K562 (cell line): ENCODE measurements around the gene UBE2E1. TPM values are rescaled to one million over a fixed set of nuclear protein-coding genes. Genes with fewer than 3 reads are reported as not detected.

Experiments used
- ATF7 ChIP-seq: fragments of 450-650 bp; IDR thresholded peaks from 2 replicates; pipeline ENCODE4 v1.7.1; 2014; ENCODE audit warnings: mild to moderate bottlenecking, moderate library complexity
- BRD9 ChIP-seq: fragments of 450-650 bp; IDR thresholded peaks from 2 replicates; pipeline ENCODE4 v1.6.1; 2018; ENCODE audit warnings: low read depth; ENCODE audit not compliant: partially characterized antibody
- CREM ChIP-seq: IDR thresholded peaks from 2 replicates; pipeline ENCODE4 v1.6.1; 2014; ENCODE audit warnings: antibody characterized with exemption, low read depth
- DNMT1 ChIP-seq: fragments of 450-650 bp; IDR thresholded peaks from 2 replicates; pipeline ENCODE4 v1.6.1; 2016; ENCODE audit warnings: antibody characterized with exemption, mild to moderate bottlenecking
- ELF2 ChIP-seq: fragments of 250-450 bp; sonication (Bioruptor Pico); IDR thresholded peaks from 2 replicates; pipeline ENCODE4 v1.5.0; 2021; ENCODE audit warnings: mild to moderate bottlenecking
- FOXK2 ChIP-seq, 2 experiments: fragments of 450-650 bp; IDR thresholded peaks in 1 of 2; conservative IDR thresholded peaks in 1 of 2; 2 replicates each; pipeline ENCODE4 v1.6.1; 2016; ENCODE audit warnings: low read depth in 2 of 2, mild to moderate bottlenecking in 1 of 2
- IRF2 ChIP-seq: sonication (generic); formaldehyde crosslinking; IDR thresholded peaks from 2 replicates; pipeline ENCODE4 v1.8.1; 2022; ENCODE audit warnings: mild to moderate bottlenecking, missing genetic modification reagents
- MAFG ChIP-seq: fragments of 450-650 bp; conservative IDR thresholded peaks from 2 replicates; pipeline ENCODE4 v1.6.1; 2016; ENCODE audit warnings: missing genetic modification characterization, missing compliant biosample characterization
- NCOA1 ChIP-seq: fragments of 450-650 bp; IDR thresholded peaks from 2 replicates; pipeline ENCODE4 v1.6.1; 2016; ENCODE audit warnings: low read depth
- NR3C1 ChIP-seq: sonication (generic); formaldehyde crosslinking; IDR thresholded peaks from 2 replicates; pipeline ENCODE4 v1.8.1; 2022; ENCODE audit warnings: missing genetic modification reagents
- RBM25 ChIP-seq: fragments of 200-400 bp; formaldehyde crosslinking; IDR thresholded peaks from 2 replicates; pipeline ENCODE4 v1.6.1; 2018; ENCODE audit warnings: low read length, low read depth, moderate library complexity; ENCODE audit not compliant: severe bottlenecking
- RFX1 ChIP-seq: fragments of 450-650 bp; IDR thresholded peaks from 2 replicates; pipeline ENCODE4 v1.6.1; 2016; ENCODE audit warnings: mild to moderate bottlenecking, moderate library complexity
- SMARCA4 ChIP-seq: fragments of 450-650 bp; IDR thresholded peaks from 2 replicates; pipeline ENCODE4 v1.6.1; 2016
- TCF3 ChIP-seq: sonication (generic); formaldehyde crosslinking; IDR thresholded peaks from 2 replicates; pipeline ENCODE4 v1.4.0; 2020; ENCODE audit warnings: mild to moderate bottlenecking, missing genetic modification reagents
- U2AF1 ChIP-seq: fragments of 200-400 bp; formaldehyde crosslinking; optimal IDR thresholded peaks from 2 replicates; pipeline ENCODE3; 2017; ENCODE audit warnings: mild to moderate bottlenecking, low read depth, low read length, moderate library complexity
- ZKSCAN8 ChIP-seq: fragments of 200-800 bp; sonication (Bioruptor generic); IDR thresholded peaks from 2 replicates; pipeline ENCODE4 v1.6.1; 2016; ENCODE audit warnings: missing genetic modification characterization, missing compliant biosample characterization
- ZNF780A ChIP-seq: fragments of 250-450 bp; sonication (Bioruptor Pico); IDR thresholded peaks from 2 replicates; pipeline ENCODE4 v1.5.0; 2021; ENCODE audit warnings: mild to moderate bottlenecking
- polyA plus RNA-seq, 8 experiments: library from polyadenylated mRNA; depleted of rRNA in 4 of 8; stranded (reverse) in 5 of 8; unstranded in 3 of 8; fragments of >200 nt; fragmentation: Nextera tagmentation in 2 of 8; fragmentation: Illumina TruSeq in 1 of 8; extraction: Ambion mirVana in 2 of 8; extraction: Trizol in 1 of 8; gene quantifications; 2 replicates each; pipeline versions ENCODE4 v1.2.1 to v1.2.3, GENCODE V29; 2011 to 2014; ENCODE audit warnings: inconsistent platforms in 1 of 8, missing spikeins in 1 of 8
- total RNA-seq, 7 experiments: library from RNA; depleted of rRNA in 6 of 7; stranded (reverse); fragments of >200 nt in 6 of 7; fragmentation: Illumina TruSeq in 2 of 7; extraction: Trizol in 2 of 7; gene quantifications; 2 replicates each; pipeline versions ENCODE4 v1.2.1 to v1.2.3, GENCODE V29; 2011 to 2021; ENCODE audit warnings: low replicate concordance in 1 of 7
- TF ChIP-seq, protein P1 (sequence below): fragments of 250-450 bp; sonication (Bioruptor Pico); IDR thresholded peaks from 2 replicates; pipeline ENCODE4 v1.8.0; 2022; ENCODE audit warnings: inconsistent platforms, mild to moderate bottlenecking, moderate library complexity, borderline replicate concordance
- TF ChIP-seq, protein P2 (sequence below), 2 experiments: fragments of 450-650 bp in 1 of 2; sonication (generic) in 1 of 2; formaldehyde crosslinking in 1 of 2; IDR thresholded peaks in 1 of 2; conservative IDR thresholded peaks in 1 of 2; 2 replicates each; pipeline versions ENCODE4 v1.6.1 to v1.8.1; 2016 to 2023; ENCODE audit warnings: mild to moderate bottlenecking in 2 of 2, moderate library complexity in 2 of 2, inconsistent platforms in 1 of 2, missing genetic modification reagents in 1 of 2

Gene UBE2E1
- total and polyA plus RNA-seq, 9 of the 15 experiments (the other 6 are each of a cell fraction or from before 2014, with no cell fraction given): 54.4 to 294 (median 165) TPM

DNA sequence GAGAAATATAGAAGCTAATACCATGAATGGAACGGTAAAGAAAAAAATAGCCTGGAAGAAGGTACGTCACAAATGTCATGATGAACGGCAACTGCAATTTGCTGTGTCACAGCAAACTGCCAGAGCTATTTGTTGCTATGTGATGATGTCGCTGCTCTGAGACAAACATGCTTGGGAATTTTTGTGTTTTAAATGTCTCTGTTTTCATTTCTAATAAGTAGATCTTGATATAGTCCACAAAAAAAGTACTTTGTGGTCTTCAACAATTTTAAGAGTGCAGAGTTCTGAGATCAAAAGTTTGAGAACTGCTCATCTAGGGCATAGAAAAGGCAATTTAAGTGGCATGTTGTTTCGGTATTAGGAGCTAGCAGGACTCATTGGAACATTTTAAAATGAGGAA, 135.0 kb downstream of the UBE2E1 start (continued):
- TF ChIP-seq NR3C1 (no peak), ZNF780A (CRISPR knock-in tag) (no peak), NCOA1 (peak; percentile 44; the same call in 1 of the 2 replicates), U2AF1 (no peak), ZKSCAN8 (CRISPR knock-in tag) (peak; percentile 62), FOXK2 (conservative IDR thresholded peaks at IDR 0.05 in 1 of 2, IDR thresholded peaks at IDR 0.05 in 1 of 2; ENCODE audit: low read depth in 2 of 2) (peak in 1 of 2 experiments; percentile 23; a peak in 2 of 4 replicates), DNMT1 (no peak), RFX1 (peak; percentile 76), BRD9 (peak; percentile 31), TCF3 (CRISPR knock-in tag) (no peak), SMARCA4 (peak; percentile 51; the same call in 1 of the 2 replicates), MAFG (tag) (peak; percentile 91), ATF7 (peak; percentile 55; the same call in 1 of the 2 replicates), RBM25 (peak; percentile 11), IRF2 (CRISPR knock-in tag) (no peak), CREM (peak; percentile 92), ELF2 (CRISPR knock-in tag) (no peak)
- TF ChIP-seq, protein P1, sequence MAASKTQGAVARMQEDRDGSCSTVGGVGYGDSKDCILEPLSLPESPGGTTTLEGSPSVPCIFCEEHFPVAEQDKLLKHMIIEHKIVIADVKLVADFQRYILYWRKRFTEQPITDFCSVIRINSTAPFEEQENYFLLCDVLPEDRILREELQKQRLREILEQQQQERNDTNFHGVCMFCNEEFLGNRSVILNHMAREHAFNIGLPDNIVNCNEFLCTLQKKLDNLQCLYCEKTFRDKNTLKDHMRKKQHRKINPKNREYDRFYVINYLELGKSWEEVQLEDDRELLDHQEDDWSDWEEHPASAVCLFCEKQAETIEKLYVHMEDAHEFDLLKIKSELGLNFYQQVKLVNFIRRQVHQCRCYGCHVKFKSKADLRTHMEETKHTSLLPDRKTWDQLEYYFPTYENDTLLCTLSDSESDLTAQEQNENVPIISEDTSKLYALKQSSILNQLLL: no peak
- TF ChIP-seq, protein P2, sequence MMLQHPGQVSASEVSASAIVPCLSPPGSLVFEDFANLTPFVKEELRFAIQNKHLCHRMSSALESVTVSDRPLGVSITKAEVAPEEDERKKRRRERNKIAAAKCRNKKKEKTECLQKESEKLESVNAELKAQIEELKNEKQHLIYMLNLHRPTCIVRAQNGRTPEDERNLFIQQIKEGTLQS (IDR thresholded peaks at IDR 0.05): peak; percentile 50; the same call in 1 of the 2 replicates
- TF ChIP-seq, protein P2 (CRISPR knock-in tag; conservative IDR thresholded peaks at IDR 0.05): no peak
